ENCODE measurements around the gene LLGL2.

LLGL2 gene

DNA sequence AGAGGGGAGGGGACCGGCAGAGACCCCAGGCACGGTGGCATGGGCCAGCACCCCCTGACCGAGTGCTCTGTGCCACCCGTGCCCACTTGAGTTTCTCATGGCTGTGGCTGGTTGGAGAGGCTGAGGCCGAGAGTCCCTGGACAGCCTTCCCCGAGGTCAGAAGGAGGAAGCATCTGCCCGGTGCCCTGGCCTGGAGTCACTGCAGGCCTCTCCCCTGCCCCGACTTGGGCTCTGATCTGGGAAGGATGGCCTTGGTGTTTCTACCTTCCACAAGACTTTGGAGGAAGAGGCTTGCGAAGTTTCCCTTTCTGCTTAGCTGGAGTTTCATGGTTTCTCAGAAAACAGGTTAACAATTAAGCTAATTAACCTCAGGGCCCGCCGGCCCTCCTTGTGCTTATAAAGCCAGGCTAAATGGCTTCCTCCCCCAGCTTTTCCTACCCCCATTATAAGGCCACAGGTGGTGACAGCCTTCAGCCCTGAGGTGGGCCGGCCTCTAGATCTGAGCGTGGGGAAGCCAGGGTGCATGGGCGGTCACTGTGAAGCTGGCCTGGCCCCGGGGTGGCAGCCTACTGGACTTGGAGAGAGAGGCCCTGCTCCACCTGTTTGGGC, 17.3 kb downstream of the LLGL2 start:
- no peaks in the 10 kb centered on the region for H3K27me3 ChIP-seq (ENCODE audit: control insufficient read depth in 1 of 2, insufficient read depth in 2 of 2, low read length in 2 of 2)
- H3K9me3 ChIP-seq (ENCODE audit: control insufficient read depth in 2 of 2, low read length in 2 of 2) = no peaks in the 10 kb centered on the region
- H3K27ac ChIP-seq (ENCODE audit: low read length) = no peak overlapping the region
- H3K4me3 ChIP-seq (ENCODE audit: low read length in 2 of 2) = no peak overlapping the region
- H3K9ac ChIP-seq (ENCODE audit: low read length in 2 of 2) = no peak overlapping the region
- H3K4me1 ChIP-seq (ENCODE audit: control insufficient read depth, insufficient read depth, low read length) = no peaks in the 10 kb centered on the region
- no peaks in the 10 kb centered on the region for H3K36me3 ChIP-seq (ENCODE audit: control insufficient read depth in 2 of 2, insufficient read depth in 2 of 2, low read length in 2 of 2)

- H3K27me3 ChIP-seq (ENCODE audit: control insufficient read depth in 1 of 2, insufficient read depth in 2 of 2, low read length in 2 of 2) = no peaks in the 10 kb centered on the region
- no peak overlapping the region for H3K9ac ChIP-seq (ENCODE audit: low read length in 2 of 2)
- no peaks in the 10 kb centered on the region for H3K9me3 ChIP-seq (ENCODE audit: control insufficient read depth in 2 of 2, low read length in 2 of 2)
- H3K4me1 ChIP-seq (ENCODE audit: control insufficient read depth, insufficient read depth, low read length) = no peaks in the 10 kb centered on the region
- no peak overlapping the region for H3K4me3 ChIP-seq (ENCODE audit: low read length in 2 of 2)
- H3K27ac ChIP-seq (ENCODE audit: low read length) = no peak overlapping the region
- H3K36me3 ChIP-seq (ENCODE audit: control insufficient read depth in 2 of 2, insufficient read depth in 2 of 2, low read length in 2 of 2) = no peaks in the 10 kb centered on the region
These were observed 18.8 kb downstream of the LLGL2 start for GRCh38 chr17:75544250-75544649.

GRCh38 chr17:75546181-75546580, 20.7 kb downstream of the LLGL2 start:
- H3K27me3 ChIP-seq (ENCODE audit: control insufficient read depth in 1 of 2, insufficient read depth in 2 of 2, low read length in 2 of 2) = no peaks in the 10 kb centered on the region
- no peaks in the 10 kb centered on the region for H3K36me3 ChIP-seq (ENCODE audit: control insufficient read depth in 2 of 2, insufficient read depth in 2 of 2, low read length in 2 of 2)
- H3K9ac ChIP-seq (ENCODE audit: low read length in 2 of 2) = no peak overlapping the region
- no peak overlapping the region for H3K27ac ChIP-seq (ENCODE audit: low read length)
- H3K9me3 ChIP-seq (ENCODE audit: control insufficient read depth in 2 of 2, low read length in 2 of 2) = no peaks in the 10 kb centered on the region
- no peaks in the 10 kb centered on the region for H3K4me1 ChIP-seq (ENCODE audit: control insufficient read depth, insufficient read depth, low read length)
- no peak overlapping the region for H3K4me3 ChIP-seq (ENCODE audit: low read length in 2 of 2)

GRCh38 chr17:75547091-75547490, 21.6 kb downstream of the LLGL2 start:
- Histone ChIP-seq H3K4me1 (ENCODE audit: control insufficient read depth, insufficient read depth, low read length) (no peaks in the 10 kb centered on the region), H3K27ac (ENCODE audit: low read length) (no peak overlapping the region), H3K4me3 (ENCODE audit: low read length in 2 of 2) (no peak overlapping the region)

GRCh38 chr17:75548813-75549212, 23.3 kb downstream of the LLGL2 start:
- Histone ChIP-seq H3K9ac (ENCODE audit: low read length in 2 of 2) (no peak overlapping the region), H3K9me3 (ENCODE audit: control insufficient read depth in 2 of 2, low read length in 2 of 2) (no peaks in the 10 kb centered on the region), H3K27ac (ENCODE audit: low read length) (no peak overlapping the region), H3K4me1 (ENCODE audit: control insufficient read depth, insufficient read depth, low read length) (no peaks in the 10 kb centered on the region), H3K36me3 (ENCODE audit: control insufficient read depth in 2 of 2, insufficient read depth in 2 of 2, low read length in 2 of 2) (no peaks in the 10 kb centered on the region), H3K4me3 (ENCODE audit: low read length in 2 of 2) (no peak overlapping the region), H3K27me3 (ENCODE audit: control insufficient read depth in 1 of 2, insufficient read depth in 2 of 2, low read length in 2 of 2) (no peaks in the 10 kb centered on the region)

More at GRCh38 chr17:75547091-75547490, 21.6 kb downstream of the LLGL2 start:
- no peak overlapping the region for H3K9ac ChIP-seq (ENCODE audit: low read length in 2 of 2)
- no peaks in the 10 kb centered on the region for H3K9me3 ChIP-seq (ENCODE audit: control insufficient read depth in 2 of 2, low read length in 2 of 2)
- H3K36me3 ChIP-seq (ENCODE audit: control insufficient read depth in 2 of 2, insufficient read depth in 2 of 2, low read length in 2 of 2) = no peaks in the 10 kb centered on the region
- H3K27me3 ChIP-seq (ENCODE audit: control insufficient read depth in 1 of 2, insufficient read depth in 2 of 2, low read length in 2 of 2) = no peaks in the 10 kb centered on the region

DNA sequence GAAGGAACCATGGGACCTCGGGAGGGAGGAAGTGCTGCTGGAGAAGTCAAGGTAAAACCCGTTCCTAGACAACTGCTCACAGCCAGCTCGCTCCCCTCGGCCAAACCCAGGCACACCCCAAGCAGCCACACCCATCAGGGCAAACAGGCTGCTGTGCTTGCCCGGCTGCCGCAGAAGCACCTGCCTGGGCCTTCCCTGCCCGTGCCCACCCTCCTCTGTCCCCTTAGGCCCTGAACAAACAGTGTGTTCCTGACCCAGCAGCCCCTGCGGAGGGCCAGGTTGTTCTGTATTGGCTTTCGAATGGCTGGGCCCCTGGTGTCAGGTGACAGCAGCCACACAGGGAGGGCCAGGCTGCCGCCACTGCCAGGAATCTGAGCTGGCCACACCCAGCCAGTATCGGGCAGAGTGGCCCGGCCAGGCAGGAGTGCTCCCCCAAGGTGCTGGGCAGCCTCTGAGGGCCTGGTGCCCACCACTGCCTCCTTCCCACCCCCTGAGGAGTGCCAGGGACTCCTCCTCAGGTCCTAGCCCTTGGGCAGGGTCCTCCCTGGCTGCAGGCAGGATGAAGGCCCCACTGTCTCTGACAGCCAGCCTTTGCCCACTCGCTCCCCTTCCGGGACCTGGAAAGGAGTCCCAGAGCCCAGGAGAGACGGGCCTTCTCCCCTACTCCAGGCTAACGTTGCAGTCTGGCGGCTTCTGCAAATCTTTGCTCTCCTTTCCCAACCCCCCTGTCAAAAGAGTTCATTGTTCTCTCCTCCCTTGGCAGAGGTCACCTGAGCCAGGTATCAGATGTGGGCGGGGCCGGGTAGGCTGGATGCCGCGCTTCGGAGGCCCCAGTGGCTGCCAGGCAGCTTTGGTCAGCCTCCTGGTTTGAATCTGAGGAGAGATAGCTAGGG, 24.0 kb downstream of the LLGL2 start:
- Histone ChIP-seq H3K27me3 (ENCODE audit: control insufficient read depth in 1 of 2, insufficient read depth in 2 of 2, low read length in 2 of 2) (no peaks in the 10 kb centered on the region), H3K9ac (ENCODE audit: low read length in 2 of 2) (no peak overlapping the region)

GRCh38 chr17:75550139-75550465, 24.6 kb downstream of the LLGL2 start:
- H3K9ac ChIP-seq (ENCODE audit: low read length in 2 of 2) = no peak overlapping the region
- H3K27me3 ChIP-seq (ENCODE audit: control insufficient read depth in 1 of 2, insufficient read depth in 2 of 2, low read length in 2 of 2) = no peaks in the 10 kb centered on the region
- H3K36me3 ChIP-seq (ENCODE audit: control insufficient read depth in 2 of 2, insufficient read depth in 2 of 2, low read length in 2 of 2) = no peaks in the 10 kb centered on the region
- no peak overlapping the region for H3K27ac ChIP-seq (ENCODE audit: low read length)
- no peak overlapping the region for H3K4me3 ChIP-seq (ENCODE audit: low read length in 2 of 2)
- no peaks in the 10 kb centered on the region for H3K9me3 ChIP-seq (ENCODE audit: control insufficient read depth in 2 of 2, low read length in 2 of 2)
- H3K4me1 ChIP-seq (ENCODE audit: control insufficient read depth, insufficient read depth, low read length) = no peaks in the 10 kb centered on the region

More for the DNA sequence above, 24.0 kb downstream of the LLGL2 start:
- no peak overlapping the region for H3K27ac ChIP-seq (ENCODE audit: low read length)
- H3K9me3 ChIP-seq (ENCODE audit: control insufficient read depth in 2 of 2, low read length in 2 of 2) = no peaks in the 10 kb centered on the region
- no peaks in the 10 kb centered on the region for H3K4me1 ChIP-seq (ENCODE audit: control insufficient read depth, insufficient read depth, low read length)
- no peak overlapping the region for H3K4me3 ChIP-seq (ENCODE audit: low read length in 2 of 2)
- no peaks in the 10 kb centered on the region for H3K36me3 ChIP-seq (ENCODE audit: control insufficient read depth in 2 of 2, insufficient read depth in 2 of 2, low read length in 2 of 2)

GRCh38 chr17:75551266-75551665, 25.8 kb downstream of the LLGL2 start:
- Histone ChIP-seq H3K27me3 (ENCODE audit: control insufficient read depth in 1 of 2, insufficient read depth in 2 of 2, low read length in 2 of 2) (no peaks in the 10 kb centered on the region), H3K4me3 (ENCODE audit: low read length in 2 of 2) (no peak overlapping the region), H3K36me3 (ENCODE audit: control insufficient read depth in 2 of 2, insufficient read depth in 2 of 2, low read length in 2 of 2) (no peaks in the 10 kb centered on the region), H3K9ac (ENCODE audit: low read length in 2 of 2) (no peak overlapping the region), H3K9me3 (ENCODE audit: control insufficient read depth in 2 of 2, low read length in 2 of 2) (no peaks in the 10 kb centered on the region), H3K4me1 (ENCODE audit: control insufficient read depth, insufficient read depth, low read length) (no peaks in the 10 kb centered on the region), H3K27ac (ENCODE audit: low read length) (no peak overlapping the region)

GRCh38 chr17:75552425-75553294, 27.2 kb downstream of the LLGL2 start:
- Histone ChIP-seq H3K27me3 (ENCODE audit: control insufficient read depth in 1 of 2, insufficient read depth in 2 of 2, low read length in 2 of 2) (no peaks in the 10 kb centered on the region), H3K9ac (ENCODE audit: low read length in 2 of 2) (no peak overlapping the region), H3K4me1 (ENCODE audit: control insufficient read depth, insufficient read depth, low read length) (peaks cover 4% of the 10 kb centered on the region), H3K36me3 (ENCODE audit: control insufficient read depth in 2 of 2, insufficient read depth in 2 of 2, low read length in 2 of 2) (no peaks in the 10 kb centered on the region), H3K9me3 (ENCODE audit: control insufficient read depth in 2 of 2, low read length in 2 of 2) (no peaks in the 10 kb centered on the region), H3K27ac (ENCODE audit: low read length) (no peak overlapping the region), H3K4me3 (ENCODE audit: low read length in 2 of 2) (no peak overlapping the region)

- Histone ChIP-seq H3K4me1 (ENCODE audit: control insufficient read depth, insufficient read depth, low read length) (peaks cover 4% of the 10 kb centered on the region), H3K36me3 (ENCODE audit: control insufficient read depth in 2 of 2, insufficient read depth in 2 of 2, low read length in 2 of 2) (no peaks in the 10 kb centered on the region), H3K27me3 (ENCODE audit: control insufficient read depth in 1 of 2, insufficient read depth in 2 of 2, low read length in 2 of 2) (no peaks in the 10 kb centered on the region), H3K27ac (ENCODE audit: low read length) (no peak overlapping the region), H3K4me3 (ENCODE audit: low read length in 2 of 2) (no peak overlapping the region), H3K9me3 (ENCODE audit: control insufficient read depth in 2 of 2, low read length in 2 of 2) (no peaks in the 10 kb centered on the region), H3K9ac (ENCODE audit: low read length in 2 of 2) (no peak overlapping the region)
These were observed 28.0 kb downstream of the LLGL2 start for GRCh38 chr17:75553295-75554110.

All from stomach smooth muscle (tissue), 2 donors.